Gastroesophageal sphincter (tissue), 3 donors: ENCODE results near the gene RASSF5.

Source experiments
- POLR2AphosphoS5 ChIP-seq: sonication (generic); formaldehyde crosslinking; IDR thresholded peaks from one replicate; pipeline ENCODE4 v1.6.1; 2017; ENCODE audit warnings: antibody characterized with exemption
- TF ChIP-seq, protein P1 (sequence below), 4 experiments: fragments of 200-600 bp in 2 of 4; fragments of 450-650 bp in 2 of 4; sonication (generic) in 1 of 4; IDR thresholded peaks; one replicate each; pipeline ENCODE4 v1.5.1; 2017 to 2019; ENCODE audit warnings: antibody characterized with exemption in 4 of 4, mild to moderate bottlenecking in 2 of 4, moderate library complexity in 2 of 4

GRCh38 chr1:206565995-206566394, 58.7 kb downstream of the RASSF5 start:
- TF ChIP-seq, protein P1, sequence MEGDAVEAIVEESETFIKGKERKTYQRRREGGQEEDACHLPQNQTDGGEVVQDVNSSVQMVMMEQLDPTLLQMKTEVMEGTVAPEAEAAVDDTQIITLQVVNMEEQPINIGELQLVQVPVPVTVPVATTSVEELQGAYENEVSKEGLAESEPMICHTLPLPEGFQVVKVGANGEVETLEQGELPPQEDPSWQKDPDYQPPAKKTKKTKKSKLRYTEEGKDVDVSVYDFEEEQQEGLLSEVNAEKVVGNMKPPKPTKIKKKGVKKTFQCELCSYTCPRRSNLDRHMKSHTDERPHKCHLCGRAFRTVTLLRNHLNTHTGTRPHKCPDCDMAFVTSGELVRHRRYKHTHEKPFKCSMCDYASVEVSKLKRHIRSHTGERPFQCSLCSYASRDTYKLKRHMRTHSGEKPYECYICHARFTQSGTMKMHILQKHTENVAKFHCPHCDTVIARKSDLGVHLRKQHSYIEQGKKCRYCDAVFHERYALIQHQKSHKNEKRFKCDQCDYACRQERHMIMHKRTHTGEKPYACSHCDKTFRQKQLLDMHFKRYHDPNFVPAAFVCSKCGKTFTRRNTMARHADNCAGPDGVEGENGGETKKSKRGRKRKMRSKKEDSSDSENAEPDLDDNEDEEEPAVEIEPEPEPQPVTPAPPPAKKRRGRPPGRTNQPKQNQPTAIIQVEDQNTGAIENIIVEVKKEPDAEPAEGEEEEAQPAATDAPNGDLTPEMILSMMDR (IDR thresholded peaks at IDR 0.05) = no peak
- TF ChIP-seq POLR2AphosphoS5 = no peak
